Ishikawa (cell line): ENCODE data around the gene DOK1.

Source experiments
- CEBPB ChIP-seq: IDR thresholded peaks from 2 replicates; pipeline ENCODE4 v1.6.1; 2012
- EP300 ChIP-seq: IDR thresholded peaks from 2 replicates; pipeline ENCODE4 v1.6.1; 2012; ENCODE audit warnings: borderline replicate concordance
- NFIC ChIP-seq: IDR thresholded peaks from 2 replicates; pipeline ENCODE4 v1.6.1; 2012
- RAD21 ChIP-seq: IDR thresholded peaks from 2 replicates; pipeline ENCODE4 v1.6.1; 2012; ENCODE audit warnings: low read depth
- TAF1 ChIP-seq: IDR thresholded peaks from 2 replicates; pipeline ENCODE4 v1.6.1; 2012; ENCODE audit warnings: low read depth, mild to moderate bottlenecking
- USF1 ChIP-seq: IDR thresholded peaks from 2 replicates; pipeline ENCODE4 v1.6.1; 2012

- TF ChIP-seq CEBPB = no peak
- TF ChIP-seq NFIC = no peak
- TF ChIP-seq TAF1 = no peak
- TF ChIP-seq RAD21 = no peak
- TF ChIP-seq EP300 = no peak
- TF ChIP-seq USF1 = no peak
These were observed 39.1 kb upstream of the DOK1 start for GRCh38 chr2:74515271-74515980.
